ENCODE measurements around the gene CLMP.

GRCh38 chr11:123047266-123047946, 147.6 kb downstream of the CLMP start:
- TF ChIP-seq CTCF (IDR thresholded peaks at IDR 0.05; ENCODE audit: low read depth, low read length, missing input control), result no peak
- no peak for TF ChIP-seq JUND (IDR thresholded peaks at IDR 0.05)
- no peak for TF ChIP-seq EGR1 (IDR thresholded peaks at IDR 0.05; ENCODE audit: low read depth in 2 of 2)
- TF ChIP-seq REST (IDR thresholded peaks at IDR 0.05), result no peak
- TF ChIP-seq RAD21 (IDR thresholded peaks at IDR 0.05), result no peak
- no peak for TF ChIP-seq TAF1 (conservative IDR thresholded peaks at IDR 0.05)
- no peak for TF ChIP-seq FOXA1 (IDR thresholded peaks at IDR 0.05)
- TF ChIP-seq GABPA (IDR thresholded peaks at IDR 0.05 in 1 of 2, conservative IDR thresholded peaks at IDR 0.05 in 1 of 2), result no peak
- no peak for TF ChIP-seq HNF4G (IDR thresholded peaks at IDR 0.05)
- TF ChIP-seq MAX (IDR thresholded peaks at IDR 0.05), result no peak
- no peak for TF ChIP-seq YY1 (IDR thresholded peaks at IDR 0.05)
- no peak for TF ChIP-seq ATF3 (IDR thresholded peaks at IDR 0.05)
- TF ChIP-seq RXRA (IDR thresholded peaks at IDR 0.05), result no peak
- no peak for TF ChIP-seq SP1 (IDR thresholded peaks at IDR 0.05)
